Measurements from ENCODE around the gene DLX1.
"Not testable (repeated sequence)": the region's sequence is repeated elsewhere in the genome, so short reads cannot be mapped to it uniquely, and the experiment has no call there.

DLX1 gene

GRCh38 chr2:172052000-172052983 is 33.0 kb upstream of the DLX1 start:
- no peak for TF ChIP-seq CTCF (conservative IDR thresholded peaks at IDR 0.05; ENCODE audit: low read length)
- H3K4me3 ChIP-seq (ENCODE audit: low read length): no peak overlapping the region
- DNase-seq (ENCODE audit: low read depth): no peak

- H3K4me3 ChIP-seq (ENCODE audit: low read length): no peak overlapping the region
- DNase-seq (ENCODE audit: low read depth): no peak
- no peak for TF ChIP-seq CTCF (conservative IDR thresholded peaks at IDR 0.05; ENCODE audit: low read length)
Observed at GRCh38 chr2:172053486-172053885, 31.8 kb upstream of the DLX1 start.

DNA sequence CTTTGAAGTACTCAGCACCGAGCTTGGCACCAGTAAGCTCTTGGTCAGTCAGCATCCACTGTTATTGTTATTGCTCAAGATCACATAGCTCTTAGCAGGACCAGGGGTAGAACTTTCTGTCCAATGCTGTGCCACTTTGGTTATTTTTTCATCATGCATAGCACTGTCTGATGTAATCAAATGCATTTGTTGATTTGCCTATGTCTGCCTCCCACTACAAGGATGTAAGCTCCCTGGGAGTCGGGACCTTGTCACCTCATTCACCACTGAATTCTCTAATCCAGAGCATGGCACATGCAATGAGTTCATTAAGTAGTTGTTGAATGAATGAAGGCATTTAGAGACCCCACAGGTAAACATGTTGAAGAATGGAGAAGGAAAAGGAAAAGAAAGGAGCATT is 29.0 kb upstream of the DLX1 start:
- no peak for TF ChIP-seq CTCF (conservative IDR thresholded peaks at IDR 0.05; ENCODE audit: low read length)
- no peak for DNase-seq (ENCODE audit: low read depth)
- no peak overlapping the region for H3K4me3 ChIP-seq (ENCODE audit: low read length)

- H3K4me3 ChIP-seq (ENCODE audit: low read length): no peak overlapping the region
- no peak for DNase-seq (ENCODE audit: low read depth)
- TF ChIP-seq CTCF (conservative IDR thresholded peaks at IDR 0.05; ENCODE audit: low read length): no peak
Observed at GRCh38 chr2:172058660-172059059, 26.6 kb upstream of the DLX1 start.

DNA sequence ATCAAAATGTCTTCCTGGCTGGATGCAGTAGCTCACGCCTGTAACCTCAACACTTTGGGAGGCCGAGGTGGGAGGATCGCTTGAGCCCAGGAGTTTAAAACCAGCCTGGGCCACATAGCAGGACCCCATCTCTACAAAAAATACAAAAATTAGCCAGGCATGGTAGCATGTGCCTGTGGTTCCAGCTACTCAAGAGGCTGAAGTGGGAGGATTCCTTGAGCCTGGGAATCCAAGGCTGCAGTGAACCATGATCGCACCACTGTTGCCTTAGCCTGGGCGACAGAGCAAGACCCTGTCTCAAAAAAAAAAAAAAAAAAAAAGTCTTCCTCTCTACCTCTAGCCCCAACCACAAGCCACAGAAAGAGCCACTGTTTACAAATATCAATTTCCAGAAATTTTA is 25.2 kb upstream of the DLX1 start:
- not testable (repeated sequence) for DNase-seq (ENCODE audit: low read depth); H3K4me3 ChIP-seq (ENCODE audit: low read length)

DNA sequence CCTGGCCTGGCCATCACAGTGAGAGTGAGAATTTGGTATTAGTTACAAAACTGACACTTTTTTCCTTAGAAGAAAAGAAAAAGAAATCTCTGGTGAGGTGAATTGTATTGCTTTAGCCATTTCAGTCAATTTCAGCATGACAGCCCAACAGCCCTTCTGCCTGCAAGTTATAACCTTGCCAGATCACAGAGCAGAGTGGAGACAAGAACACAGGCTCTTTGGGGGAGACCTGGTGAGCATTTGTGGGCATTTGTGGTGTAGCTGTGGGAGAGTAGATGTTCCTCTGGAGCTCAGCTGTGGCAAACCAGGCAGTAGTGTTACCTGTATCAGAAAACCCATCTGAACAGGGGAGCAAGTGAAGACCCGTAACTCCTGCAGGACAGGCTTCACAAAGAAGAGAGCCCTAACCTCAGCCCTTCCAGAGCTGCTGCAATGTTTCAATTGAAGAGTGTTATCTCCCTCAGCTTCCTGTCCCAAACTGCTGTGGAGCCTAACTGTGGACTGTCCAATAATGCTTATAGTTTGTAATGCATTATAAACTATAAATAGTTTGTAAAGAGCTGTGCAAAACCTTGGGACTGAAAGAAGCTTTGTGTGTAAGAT is 22.8 kb upstream of the DLX1 start:
- no peak for TF ChIP-seq CTCF (conservative IDR thresholded peaks at IDR 0.05; ENCODE audit: low read length)
- no peak overlapping the region for H3K4me3 ChIP-seq (ENCODE audit: low read length)
- DNase-seq (ENCODE audit: low read depth): no peak

- DNase-seq (ENCODE audit: low read depth): no peak
- no peak for TF ChIP-seq CTCF (conservative IDR thresholded peaks at IDR 0.05; ENCODE audit: low read length)
- no peak overlapping the region for H3K4me3 ChIP-seq (ENCODE audit: low read length)
Observed at GRCh38 chr2:172063446-172063845, 21.9 kb upstream of the DLX1 start.

All from AG10803 (cell line).